H9 (cell line): ENCODE data around the gene BOLA2B. TPM values are rescaled to one million over a fixed set of nuclear protein-coding genes. Genes with fewer than 3 reads are reported as not detected.
"Not testable (repeated sequence)": the region's sequence is repeated elsewhere in the genome, so short reads cannot be mapped to it uniquely, and the experiment has no call there.

Source experiments
- DNase-seq: peaks from one replicate; pipeline ENCODE4 v3.0.0-alpha.2; 2017
- H2AFZ ChIP-seq: one replicate; pipeline ENCODE4 v1.6.1; 2013; ENCODE audit warnings: mild to moderate bottlenecking, low read length, control low read depth, moderate library complexity
- H2AK5ac ChIP-seq: 2 replicates; pipeline ENCODE4 v1.6.1; 2013; ENCODE audit warnings: low read length, control low read depth, mixed read lengths; ENCODE audit not compliant: insufficient read length
- H2BK120ac ChIP-seq: one replicate; pipeline ENCODE4 v1.6.1; 2013; ENCODE audit warnings: low read depth, mild to moderate bottlenecking, low read length, control low read depth, inconsistent platforms; ENCODE audit not compliant: poor library complexity, severe bottlenecking
- H2BK12ac ChIP-seq: 2 replicates; pipeline ENCODE4 v1.6.1; 2013; ENCODE audit warnings: low read length, control low read depth, mixed read lengths, low read depth; ENCODE audit not compliant: insufficient read length
- H2BK15ac ChIP-seq: 2 replicates; pipeline ENCODE4 v1.6.1; 2013; ENCODE audit warnings: low read depth, low read length, control low read depth
- H2BK20ac ChIP-seq: one replicate; pipeline ENCODE4 v1.6.1; 2013; ENCODE audit warnings: low read depth, mild to moderate bottlenecking, low read length, control low read depth, inconsistent platforms; ENCODE audit not compliant: poor library complexity, severe bottlenecking
- H2BK5ac ChIP-seq: 2 replicates; pipeline ENCODE4 v1.6.1; 2013; ENCODE audit warnings: low read length, control low read depth, mixed read lengths; ENCODE audit not compliant: insufficient read length
- H3K14ac ChIP-seq: 2 replicates; pipeline ENCODE4 v1.6.1; 2013; ENCODE audit warnings: low read length, control low read depth; ENCODE audit not compliant: insufficient read depth
- H3K18ac ChIP-seq: 2 replicates; pipeline ENCODE4 v1.6.1; 2013; ENCODE audit warnings: low read depth, mild to moderate bottlenecking, mixed read lengths, low read length, control low read depth; ENCODE audit not compliant: insufficient read length
- H3K23ac ChIP-seq: 2 replicates; pipeline ENCODE4 v1.6.1; 2013; ENCODE audit warnings: low read length, control low read depth, mixed read lengths, low read depth; ENCODE audit not compliant: insufficient read length
- H3K23me2 ChIP-seq: 2 replicates; pipeline ENCODE4 v1.6.1; 2013; ENCODE audit warnings: low read depth, mild to moderate bottlenecking, mixed read lengths, low read length, control low read depth; ENCODE audit not compliant: insufficient read length, poor library complexity, severe bottlenecking
- H3K27ac ChIP-seq: 2 replicates; pipeline ENCODE4 v1.5.1; 2013; ENCODE audit warnings: low read length, control low read depth, mixed read lengths, low read depth; ENCODE audit not compliant: insufficient read length
- H3K27me3 ChIP-seq: 2 replicates; pipeline ENCODE4 v1.6.1; 2013; ENCODE audit warnings: low read length, control low read depth, inconsistent platforms; ENCODE audit not compliant: insufficient read depth
- H3K4ac ChIP-seq: 2 replicates; pipeline ENCODE4 v1.6.1; 2013; ENCODE audit warnings: low read depth, mild to moderate bottlenecking, control low read depth, inconsistent platforms, low read length, moderate library complexity
- H3K4me1 ChIP-seq: 2 replicates; pipeline ENCODE4 v1.6.1; 2013; ENCODE audit warnings: low read length, control low read depth, inconsistent platforms; ENCODE audit not compliant: insufficient read depth
- H3K4me2 ChIP-seq: 2 replicates; pipeline ENCODE4 v1.6.1; 2013; ENCODE audit warnings: low read length, control low read depth, mixed read lengths; ENCODE audit not compliant: insufficient read length, insufficient read depth
- H3K56ac ChIP-seq: 2 replicates; pipeline ENCODE4 v1.6.1; 2013; ENCODE audit warnings: low read depth, mild to moderate bottlenecking, mixed read lengths, low read length, control low read depth; ENCODE audit not compliant: insufficient read length
- H3K79me1 ChIP-seq: 2 replicates; pipeline ENCODE4 v1.6.1; 2013; ENCODE audit warnings: low read depth, mild to moderate bottlenecking, moderate library complexity, low read length, control low read depth, inconsistent platforms; ENCODE audit not compliant: insufficient read depth, poor library complexity, severe bottlenecking
- H3K79me2 ChIP-seq: 2 replicates; pipeline ENCODE4 v1.6.1; 2013; ENCODE audit warnings: low read length, control low read depth, inconsistent platforms; ENCODE audit not compliant: insufficient read depth
- H3K9ac ChIP-seq: 2 replicates; pipeline ENCODE4 v1.6.1; 2013; ENCODE audit warnings: low read length, control low read depth, mixed read lengths; ENCODE audit not compliant: insufficient read length; ENCODE audit errors: extremely low read depth
- H3K9me3 ChIP-seq: one replicate; pipeline ENCODE4 v1.6.1; 2013; ENCODE audit warnings: low read depth, low read length, inconsistent platforms; ENCODE audit not compliant: control insufficient read depth
- H3T11ph ChIP-seq: one replicate; pipeline ENCODE4 v1.6.1; 2013; ENCODE audit warnings: mild to moderate bottlenecking, low read length, control low read depth, inconsistent platforms
- H4K20me1 ChIP-seq: one replicate; pipeline ENCODE4 v1.6.1; 2013; ENCODE audit not compliant: control insufficient read depth, insufficient read length, insufficient read depth
- H4K5ac ChIP-seq: 2 replicates; pipeline ENCODE4 v1.6.1; 2013; ENCODE audit warnings: low read depth, mild to moderate bottlenecking, mixed read lengths, low read length, control low read depth; ENCODE audit not compliant: insufficient read length
- H4K8ac ChIP-seq: replicated peaks from 2 replicates; pipeline ENCODE4 v1.6.1; 2013; ENCODE audit warnings: low read length, control low read depth, mixed read lengths, low read depth; ENCODE audit not compliant: insufficient read length
- H4K91ac ChIP-seq: 2 replicates; pipeline ENCODE4 v1.6.1; 2013; ENCODE audit warnings: low read depth, mild to moderate bottlenecking, moderate library complexity, mixed read lengths, low read length, control low read depth; ENCODE audit not compliant: insufficient read length
- H3K27ac Mint-ChIP-seq, 3 experiments: 2 replicates in 2 of 3; 3 replicates in 1 of 3; pipeline ENCODE4 v1.8.0; 2020 to 2021; ENCODE audit warnings: mixed read lengths in 3 of 3, mild to moderate bottlenecking in 1 of 3, moderate library complexity in 1 of 3
- H3K27me3 Mint-ChIP-seq: 2 replicates; pipeline ENCODE4 v1.8.0; 2021; ENCODE audit warnings: low read depth, mild to moderate bottlenecking, moderate library complexity, mixed read lengths
- H3K36me3 Mint-ChIP-seq, 3 experiments: 2 replicates in 2 of 3; 3 replicates in 1 of 3; pipeline ENCODE4 v1.8.0; 2020 to 2021; ENCODE audit warnings: low read depth in 3 of 3, mixed read lengths in 3 of 3; ENCODE audit not compliant: insufficient read depth in 1 of 3
- H3K4me1 Mint-ChIP-seq, 2 experiments: 2 replicates each; pipeline ENCODE4 v1.8.0; 2020; ENCODE audit warnings: mixed read lengths in 2 of 2
- H3K4me3 Mint-ChIP-seq, 2 experiments: 2 replicates in 1 of 2; 3 replicates in 1 of 2; pipeline ENCODE4 v1.8.0; 2020 to 2021; ENCODE audit warnings: mild to moderate bottlenecking in 2 of 2, mixed read lengths in 2 of 2, moderate library complexity in 1 of 2
- H3K9me3 Mint-ChIP-seq, 2 experiments: 2 replicates in 1 of 2; 3 replicates in 1 of 2; pipeline ENCODE4 v1.8.0; 2020; ENCODE audit warnings: mild to moderate bottlenecking in 2 of 2, mixed read lengths in 2 of 2, moderate library complexity in 1 of 2
- WGBS: extraction: QIAGEN DNeasy Blood & Tissue Kit; methylation state at CpG from one replicate; pipeline ENCODE4 v1.1.7; 2013; ENCODE audit warnings: missing lambda C conversion rate, low lambda C conversion rate, mixed read lengths; ENCODE audit not compliant: insufficient read length; ENCODE audit errors: extremely low coverage; 5-methylcytosine and 5-hydroxymethylcytosine counted together
- total RNA-seq: library from RNA; stranded (reverse); gene quantifications from 2 replicates; pipeline ENCODE4 v1.2.1, GENCODE V29; 2021

Gene BOLA2B
- total RNA-seq, 1 experiment from 2014 or later: 218 TPM

GRCh38 chr16:30191158-30191557 is 2.3 kb downstream of the BOLA2B start:
- H3K23me2 ChIP-seq, H3T11ph ChIP-seq, H3K79me1 ChIP-seq, H3K27ac ChIP-seq, H2BK5ac ChIP-seq, H3K18ac ChIP-seq, H2BK120ac ChIP-seq, H2BK15ac ChIP-seq, H4K8ac ChIP-seq, H3K27me3 Mint-ChIP-seq, H3K56ac ChIP-seq, H4K91ac ChIP-seq, H3K27me3 ChIP-seq, H4K20me1 ChIP-seq, H3K9ac ChIP-seq, H3K4me2 ChIP-seq, H3K23ac ChIP-seq, H3K4ac ChIP-seq, H3K27ac Mint-ChIP-seq, H4K5ac ChIP-seq, H3K79me2 ChIP-seq, H2BK20ac ChIP-seq, H3K9me3 ChIP-seq, H3K36me3 Mint-ChIP-seq, H3K14ac ChIP-seq, DNase-seq, H2AK5ac ChIP-seq, H2AFZ ChIP-seq, H3K9me3 Mint-ChIP-seq, H2BK12ac ChIP-seq, H3K4me3 Mint-ChIP-seq, H3K4me1 Mint-ChIP-seq, H3K4me1 ChIP-seq: not testable (repeated sequence)
- WGBS: no CpG with 5 or more reads among the region's 12 CpGs
